Activated CD4-positive, CD25-positive, alpha-beta regulatory T cell treated with anti-CD3 and anti-CD28 coated beads, Interleukin-2, amount 50 U/mL, for 72 hours (primary cell): ENCODE data around the gene P2RX4.
A peak's percentile ranks its signal among the peaks of the same experiment; 100 is the strongest.
"Not testable (repeated sequence)": the region's sequence is repeated elsewhere in the genome, so short reads cannot be mapped to it uniquely, and the experiment has no call there.

Source experiments
- DNase-seq: peaks from one replicate; pipeline ENCODE4 v3.0.0; 2021

Gene P2RX4

DNA sequence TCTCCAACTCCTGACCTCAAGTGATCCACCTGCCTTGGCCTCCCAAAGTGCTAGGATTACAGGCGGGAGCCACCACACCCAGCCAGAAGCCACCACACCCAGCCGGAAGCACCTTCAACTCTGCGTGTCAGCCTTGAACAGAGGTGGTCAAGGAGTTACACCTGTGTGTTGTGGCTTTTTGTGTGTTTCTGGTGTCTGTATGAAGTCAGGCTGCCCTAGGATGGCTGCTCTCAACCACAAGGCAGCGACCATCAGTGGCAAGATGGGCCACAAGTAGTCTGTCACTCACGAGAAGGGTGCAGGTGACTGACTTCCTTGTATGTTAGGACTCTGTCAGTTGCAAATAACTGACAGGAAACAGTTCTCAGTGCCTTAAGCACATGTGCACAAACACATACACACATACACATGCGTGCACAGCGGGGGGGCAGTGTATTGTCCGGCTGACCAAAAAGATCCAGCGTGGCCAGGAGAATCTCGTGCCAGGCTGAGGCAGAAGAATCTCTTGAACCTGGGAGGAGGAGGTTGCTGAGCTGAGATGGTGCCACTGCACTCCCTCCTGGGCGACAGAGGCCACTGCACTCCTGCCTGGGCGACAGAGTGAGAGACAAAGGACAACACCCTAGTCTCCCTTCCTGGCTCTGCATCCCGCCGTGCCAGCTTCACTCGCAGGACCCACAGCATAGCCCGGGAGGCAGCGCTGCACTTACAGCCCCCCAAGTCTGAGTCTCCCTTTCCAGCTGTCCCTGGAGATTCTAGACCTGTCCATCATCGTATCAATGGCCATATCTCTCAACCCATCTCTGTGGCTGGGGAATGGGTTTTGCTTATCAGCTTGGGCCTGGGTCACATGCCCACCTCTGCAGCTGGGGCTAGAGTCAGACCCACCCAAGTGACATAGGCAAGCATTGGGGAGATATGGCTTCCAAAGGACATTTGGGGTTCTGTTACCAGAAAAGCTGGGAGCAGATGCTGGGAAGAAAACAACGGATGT lies 13.7 kb downstream of the P2RX4 start:
- no peak for DNase-seq

- no peak for DNase-seq
Measured at GRCh38 chr12:121224591-121224990, 14.7 kb downstream of the P2RX4 start.

GRCh38 chr12:121226399-121226798 lies 16.5 kb downstream of the P2RX4 start:
- DNase-seq = no peak

- DNase-seq = not testable (repeated sequence)
Measured at GRCh38 chr12:121226871-121227270, 16.9 kb downstream of the P2RX4 start.

GRCh38 chr12:121227294-121227693 lies 17.4 kb downstream of the P2RX4 start:
- DNase-seq = no peak

- DNase-seq = no peak
Measured at GRCh38 chr12:121228919-121229665, 19.2 kb downstream of the P2RX4 start.

GRCh38 chr12:121229826-121230537 lies 20.1 kb downstream of the P2RX4 start:
- peak; percentile 63 for DNase-seq

GRCh38 chr12:121230538-121230907 lies 20.6 kb downstream of the P2RX4 start:
- DNase-seq = no peak

DNA sequence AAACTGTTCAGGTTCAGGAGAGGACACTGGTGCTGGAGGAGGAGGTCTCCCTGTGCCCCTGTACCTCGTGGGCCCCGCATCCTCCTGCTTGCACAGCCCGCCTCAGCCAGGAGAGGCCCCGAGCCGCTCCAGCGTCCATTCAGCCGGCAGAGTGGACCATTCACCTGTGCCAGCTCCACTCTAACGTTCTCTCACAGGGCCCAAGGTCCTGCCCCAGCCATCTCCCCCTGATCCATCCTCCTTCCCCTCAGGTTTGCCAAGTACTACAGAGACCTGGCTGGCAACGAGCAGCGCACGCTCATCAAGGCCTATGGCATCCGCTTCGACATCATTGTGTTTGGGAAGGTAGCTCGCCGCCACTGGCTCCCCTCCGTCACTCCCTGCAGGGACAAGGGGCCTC lies 22.2 kb downstream of the P2RX4 start:
- DNase-seq = no peak

DNA sequence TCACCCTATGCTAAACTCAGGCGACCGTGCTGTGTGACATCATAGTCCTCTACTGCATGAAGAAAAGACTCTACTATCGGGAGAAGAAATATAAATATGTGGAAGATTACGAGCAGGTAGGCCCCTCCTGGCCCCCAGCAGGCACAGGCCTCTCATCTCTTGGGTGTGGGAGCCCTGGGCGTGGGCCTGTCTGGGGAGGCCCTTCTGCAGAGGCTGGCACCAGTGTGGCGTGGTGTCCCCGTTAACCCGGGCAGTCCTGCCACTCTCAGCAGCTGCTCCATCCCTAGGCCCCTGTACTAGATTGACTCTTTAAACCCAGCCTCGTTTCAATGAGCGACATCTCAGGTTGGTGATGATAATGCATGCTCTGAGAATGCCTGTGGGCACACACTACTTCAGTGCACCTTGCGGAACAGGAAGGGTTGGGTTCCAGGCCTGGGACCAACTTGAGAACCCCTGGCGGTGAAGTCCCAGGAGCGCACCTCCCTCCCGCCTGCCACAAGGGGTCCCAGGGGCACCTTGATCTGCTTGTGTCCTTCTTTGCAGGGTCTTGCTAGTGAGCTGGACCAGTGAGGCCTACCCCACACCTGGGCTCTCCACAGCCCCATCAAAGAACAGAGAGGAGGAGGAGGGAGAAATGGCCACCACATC lies 23.2 kb downstream of the P2RX4 start:
- DNase-seq = no peak

DNA sequence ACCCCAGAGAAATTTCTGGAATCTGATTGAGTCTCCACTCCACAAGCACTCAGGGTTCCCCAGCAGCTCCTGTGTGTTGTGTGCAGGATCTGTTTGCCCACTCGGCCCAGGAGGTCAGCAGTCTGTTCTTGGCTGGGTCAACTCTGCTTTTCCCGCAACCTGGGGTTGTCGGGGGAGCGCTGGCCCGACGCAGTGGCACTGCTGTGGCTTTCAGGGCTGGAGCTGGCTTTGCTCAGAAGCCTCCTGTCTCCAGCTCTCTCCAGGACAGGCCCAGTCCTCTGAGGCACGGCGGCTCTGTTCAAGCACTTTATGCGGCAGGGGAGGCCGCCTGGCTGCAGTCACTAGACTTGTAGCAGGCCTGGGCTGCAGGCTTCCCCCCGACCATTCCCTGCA lies 23.7 kb downstream of the P2RX4 start:
- no peak for DNase-seq

DNA sequence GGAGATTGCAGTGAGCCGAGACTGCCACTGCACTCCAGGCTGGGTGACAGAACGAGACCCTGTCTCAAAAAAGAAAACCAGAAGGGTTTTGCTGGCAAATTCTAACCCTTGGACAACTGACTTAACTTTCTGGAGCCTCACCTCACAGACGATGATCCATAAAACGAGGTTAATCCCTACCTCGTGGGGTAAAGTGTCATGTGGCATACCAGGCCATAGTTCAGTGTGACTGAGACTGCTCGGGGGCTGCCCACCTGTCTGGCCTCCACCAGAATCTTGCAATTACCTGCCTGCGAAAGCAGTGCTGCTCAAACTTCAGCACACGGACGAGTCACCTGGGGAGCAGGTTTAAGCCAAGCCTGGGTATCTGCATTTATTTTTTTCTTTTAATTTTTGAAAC lies 26.8 kb downstream of the P2RX4 start:
- DNase-seq = no peak

DNA sequence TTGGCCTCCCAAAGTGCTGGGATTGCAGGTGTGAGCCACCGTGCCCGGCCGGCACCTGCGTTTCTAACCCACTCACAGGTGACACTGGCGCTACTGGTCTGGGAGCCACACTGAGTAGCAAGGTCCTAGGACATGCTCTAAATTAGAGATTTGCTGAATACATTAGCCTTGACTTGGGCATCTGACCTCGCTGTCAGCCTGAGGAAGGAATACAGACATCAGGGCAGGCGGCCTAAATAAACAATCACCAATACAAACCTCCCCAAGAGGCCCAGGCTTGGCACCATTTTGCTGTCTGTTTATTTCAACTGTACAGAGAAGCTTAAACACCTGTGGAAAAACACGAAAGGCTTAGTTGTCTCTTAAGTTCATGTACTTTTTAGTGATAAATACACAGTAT lies 27.5 kb downstream of the P2RX4 start:
- DNase-seq = no peak

GRCh38 chr12:121238086-121238485 lies 28.2 kb downstream of the P2RX4 start:
- no peak for DNase-seq

DNA sequence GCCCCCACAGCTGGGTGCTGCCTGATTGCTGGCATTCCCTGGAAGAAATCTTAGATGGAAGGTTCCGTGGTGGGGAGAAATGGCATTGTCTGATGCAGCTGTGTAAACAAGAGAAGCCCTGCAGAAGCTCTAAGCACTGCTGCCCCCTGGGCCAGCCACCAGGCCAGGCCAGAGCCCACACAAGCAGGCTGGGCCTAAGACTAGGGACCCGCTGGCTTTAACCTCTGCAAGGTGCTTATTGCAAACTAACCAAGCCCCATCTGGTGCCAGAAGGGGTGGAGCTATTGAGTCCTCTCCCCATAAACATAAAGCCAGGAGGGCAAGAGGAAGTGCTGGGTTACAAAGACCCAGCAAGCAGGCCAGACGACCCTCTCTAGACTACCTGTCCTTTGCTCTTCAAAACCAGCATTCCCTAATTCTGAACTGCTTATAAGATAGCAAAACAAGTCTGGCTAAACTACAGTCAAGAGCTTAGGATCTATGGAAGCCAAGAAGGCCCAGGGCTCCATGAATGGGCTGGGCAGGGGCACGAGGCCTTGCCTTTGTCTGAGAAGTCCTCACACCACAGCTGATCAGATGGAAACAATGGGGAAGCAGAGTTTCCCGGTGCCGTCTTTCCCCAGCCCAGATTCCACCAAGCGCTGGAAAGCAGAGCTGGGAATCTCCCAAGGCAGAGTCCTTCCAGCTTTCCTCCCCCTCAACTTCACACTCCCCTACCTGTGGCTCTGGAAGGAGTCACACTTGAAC lies 28.8 kb downstream of the P2RX4 start:
- DNase-seq = no peak

DNA sequence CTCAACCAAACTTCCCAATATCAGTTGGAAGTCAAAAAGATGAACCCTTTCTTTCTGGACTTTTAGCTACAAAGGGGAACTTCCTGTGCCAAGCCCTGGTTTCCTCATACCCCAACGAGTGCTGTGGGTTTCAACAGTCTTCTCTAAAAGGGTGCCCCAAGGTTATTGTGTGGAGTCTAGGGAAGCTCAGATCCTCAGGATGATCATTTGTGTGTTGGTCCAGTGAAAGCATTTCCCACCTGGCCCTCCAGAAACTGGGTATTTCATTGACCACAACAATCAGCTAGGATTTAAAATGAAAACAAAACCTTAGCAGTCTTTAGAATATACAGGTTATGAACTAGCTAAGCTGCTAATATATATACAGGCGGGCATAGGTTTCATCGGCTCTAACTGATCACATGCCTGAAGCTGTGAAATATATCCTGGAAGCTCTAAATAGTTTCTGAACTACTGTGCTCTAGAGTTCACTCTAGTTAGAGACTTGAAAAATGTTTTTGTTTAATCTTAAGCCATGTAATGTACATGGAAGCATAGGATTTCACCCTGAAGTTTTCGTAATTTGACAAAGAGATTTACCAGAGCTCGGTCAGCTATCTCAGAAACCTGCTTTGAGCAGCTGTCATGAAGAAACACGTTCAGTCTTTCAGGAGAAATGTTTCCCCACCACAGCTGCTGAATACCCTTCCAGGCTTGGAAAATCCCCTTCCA lies 29.6 kb downstream of the P2RX4 start:
- no peak for DNase-seq

DNA sequence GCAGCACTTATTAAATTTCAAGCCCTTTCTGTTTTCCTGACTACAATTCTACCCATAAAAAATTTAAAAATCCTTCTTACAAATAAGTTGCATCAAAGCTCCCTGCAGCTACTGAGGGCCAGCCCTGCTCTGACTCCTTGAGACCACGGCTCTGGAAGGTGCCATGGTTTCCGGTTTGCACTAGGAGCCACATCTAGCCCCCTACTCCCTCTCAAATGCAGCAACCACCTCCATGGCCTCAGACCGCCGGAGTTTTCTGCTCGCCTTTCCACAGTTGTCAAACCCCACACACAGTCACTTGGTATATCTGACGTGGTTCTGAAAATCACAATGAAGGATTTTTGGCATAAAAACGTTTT lies 30.1 kb downstream of the P2RX4 start:
- DNase-seq = no peak

- DNase-seq = peak; percentile 71
Measured at GRCh38 chr12:121240484-121241101, 30.7 kb downstream of the P2RX4 start.

DNA sequence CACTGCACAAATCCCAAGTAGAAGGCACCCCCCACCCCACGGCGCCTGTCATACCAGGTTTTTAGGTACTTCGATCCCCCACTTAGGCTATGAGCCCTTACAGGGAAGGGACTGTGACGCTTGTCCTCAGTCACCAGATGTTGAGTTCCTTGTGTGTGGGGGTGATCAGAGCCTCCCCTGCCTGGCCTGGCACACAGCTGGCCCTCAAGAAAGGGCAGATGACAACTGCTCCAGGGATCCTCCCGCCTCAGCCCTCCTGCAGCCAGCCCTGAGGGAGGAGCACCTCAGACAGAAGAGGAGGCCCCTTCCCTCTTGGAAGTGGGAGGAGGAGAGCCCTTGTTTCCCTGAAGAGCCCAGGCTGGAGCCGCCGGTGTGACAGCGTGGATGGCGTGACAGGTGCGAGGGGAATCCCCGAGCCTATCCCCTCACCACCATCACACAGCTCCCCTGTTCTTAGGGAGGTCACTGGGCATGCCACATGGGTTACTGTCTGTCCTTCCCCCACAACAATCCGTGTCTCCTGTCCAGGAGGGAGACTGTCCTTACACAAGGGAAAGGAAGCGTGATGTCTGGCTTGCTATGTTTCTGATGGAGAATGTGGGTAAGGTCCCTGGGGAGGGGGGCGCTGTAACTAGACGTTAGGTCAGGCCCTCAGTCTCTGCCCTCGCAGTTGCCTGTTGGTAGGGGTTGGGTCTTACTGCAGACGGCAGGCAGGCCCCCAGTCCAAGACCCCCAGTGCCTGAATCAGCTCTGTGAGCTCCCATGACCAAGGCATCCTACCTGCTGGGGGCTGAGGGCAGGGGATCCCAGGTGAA lies 31.4 kb downstream of the P2RX4 start:
- no peak for DNase-seq

- no peak for DNase-seq
Measured at GRCh38 chr12:121245031-121245430, 35.1 kb downstream of the P2RX4 start.
